ENCODE data around the gene ABCC6.
"Not testable (repeated sequence)": the region's sequence is repeated elsewhere in the genome, so short reads cannot be mapped to it uniquely, and the experiment has no call there.

ABCC6 gene

DNA sequence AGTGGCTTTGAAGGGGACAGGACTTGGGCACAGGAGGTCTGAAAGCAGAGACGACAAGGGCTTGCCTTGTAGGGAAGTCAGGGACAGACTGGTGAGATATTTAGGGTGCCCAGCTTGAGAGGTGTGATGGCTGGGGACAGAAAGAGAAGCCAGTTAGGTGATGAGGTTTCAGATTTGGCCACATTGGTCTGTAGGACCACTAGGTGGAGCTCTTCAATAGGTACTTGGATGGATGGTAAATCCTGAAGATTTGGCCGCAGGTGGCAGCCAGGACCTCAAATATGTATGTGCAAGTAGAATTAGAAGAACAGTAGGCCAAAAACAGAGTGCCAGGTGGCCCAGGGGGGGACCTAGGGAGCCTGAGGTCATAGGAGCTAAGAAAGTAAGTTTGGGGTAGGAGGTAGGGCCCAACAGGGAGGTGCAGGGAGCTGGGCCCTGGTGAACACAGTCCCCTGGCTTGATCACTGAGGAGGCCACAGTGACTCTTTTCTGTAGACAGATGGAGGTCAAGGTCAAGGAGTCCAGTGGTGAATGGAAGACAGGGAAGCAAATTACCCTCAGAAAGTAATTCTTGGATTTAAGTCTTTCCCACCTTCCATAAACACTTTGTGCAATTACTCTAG, 34.1 kb upstream of the ABCC6 start:
- H3K27ac ChIP-seq; H3K4me3 ChIP-seq (ENCODE audit: low read depth, low read length); H3K9me3 ChIP-seq (ENCODE audit: severe bottlenecking); H3K36me3 ChIP-seq; H3K27me3 ChIP-seq (ENCODE audit: insufficient read depth, low read depth, severe bottlenecking): not testable (repeated sequence)
- peak; percentile 33 for TF ChIP-seq CTCF (IDR thresholded peaks at IDR 0.05; ENCODE audit: low read depth, low read length)
- peak; percentile 16 for DNase-seq

DNA sequence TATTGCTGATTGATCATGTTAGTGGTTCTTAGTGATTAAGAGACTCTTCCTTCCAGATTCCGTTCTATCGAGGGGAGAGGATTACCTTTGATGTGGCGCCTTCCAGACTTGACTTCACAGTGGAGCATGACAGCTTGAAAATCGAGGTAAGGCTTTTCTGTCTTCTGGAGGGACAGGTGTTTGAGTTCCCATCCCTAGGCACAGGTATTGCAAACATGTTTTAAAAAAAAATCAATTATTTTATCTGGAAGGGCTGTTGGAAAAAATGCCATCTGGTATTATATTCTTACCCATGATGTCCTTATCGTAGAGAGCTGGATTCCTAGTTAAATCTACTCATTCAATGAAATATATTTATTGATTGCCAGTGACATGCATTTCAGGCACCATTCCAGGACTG, 29.1 kb upstream of the ABCC6 start:
- H3K27ac ChIP-seq; H3K36me3 ChIP-seq; H3K27me3 ChIP-seq (ENCODE audit: insufficient read depth, low read depth, severe bottlenecking); DNase-seq; H3K4me3 ChIP-seq (ENCODE audit: low read depth, low read length); H3K9me3 ChIP-seq (ENCODE audit: severe bottlenecking): not testable (repeated sequence)

DNA sequence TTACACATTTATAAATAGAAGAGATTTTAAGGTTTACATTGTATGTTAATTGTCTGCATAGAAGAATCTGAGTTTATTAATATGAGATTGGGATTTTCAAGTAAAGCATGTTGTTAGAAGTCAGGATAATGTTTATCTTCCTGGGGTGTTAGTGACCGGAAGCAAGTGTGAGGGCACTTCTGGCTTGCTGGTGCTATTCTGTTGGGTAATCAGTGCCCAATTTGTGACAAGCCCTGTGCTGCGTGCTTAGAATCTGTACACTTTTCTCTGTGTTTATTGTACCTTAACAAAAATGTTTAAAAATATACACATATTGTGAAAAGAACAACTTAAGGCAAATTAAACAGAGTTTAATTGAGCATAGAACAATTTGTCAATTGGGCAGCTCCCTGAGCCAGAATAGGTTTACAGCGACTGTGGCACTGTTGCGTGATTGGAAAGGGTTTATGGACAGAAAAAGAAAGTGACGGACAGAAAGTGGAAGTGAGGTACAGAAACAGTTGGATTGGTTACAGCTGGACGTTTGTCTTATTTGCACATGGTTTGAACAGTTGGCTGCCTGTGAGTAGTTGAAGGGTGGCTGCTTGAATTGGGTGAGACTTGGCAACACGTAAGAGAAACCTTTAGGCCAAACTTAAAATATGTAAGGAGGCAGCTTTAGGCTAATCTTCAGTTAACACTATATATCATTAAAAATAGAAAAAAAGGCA, 26.5 kb upstream of the ABCC6 start:
- H3K36me3 ChIP-seq; H3K27me3 ChIP-seq (ENCODE audit: insufficient read depth, low read depth, severe bottlenecking); H3K27ac ChIP-seq; H3K9me3 ChIP-seq (ENCODE audit: severe bottlenecking); DNase-seq; H3K4me3 ChIP-seq (ENCODE audit: low read depth, low read length): not testable (repeated sequence)

DNA sequence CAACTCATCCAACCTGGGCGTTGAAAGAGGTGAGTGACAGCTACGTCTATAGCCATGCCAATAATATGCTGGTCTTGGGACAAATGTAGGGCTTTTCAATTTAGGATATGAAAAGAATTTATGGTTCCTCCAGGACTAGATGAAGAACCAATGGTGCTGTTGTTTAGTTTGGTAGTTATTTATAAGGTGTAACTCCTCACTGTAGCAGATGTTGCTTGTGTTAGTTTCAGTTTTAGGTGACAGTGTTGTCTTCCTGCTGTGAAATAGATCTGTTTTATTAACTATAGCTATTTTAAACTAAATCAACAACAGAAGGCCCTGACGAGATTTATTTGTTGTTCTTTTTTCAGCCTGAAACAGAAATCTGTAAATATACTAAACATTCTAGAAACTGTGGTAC, 24.1 kb upstream of the ABCC6 start:
- H3K36me3 ChIP-seq; DNase-seq; H3K27ac ChIP-seq; H3K27me3 ChIP-seq (ENCODE audit: insufficient read depth, low read depth, severe bottlenecking); H3K9me3 ChIP-seq (ENCODE audit: severe bottlenecking); H3K4me3 ChIP-seq (ENCODE audit: low read depth, low read length): not testable (repeated sequence)

GRCh38 chr16:16246578-16247262, 23.4 kb upstream of the ABCC6 start:
- not testable (repeated sequence) for H3K4me3 ChIP-seq (ENCODE audit: low read depth, low read length); H3K27me3 ChIP-seq (ENCODE audit: insufficient read depth, low read depth, severe bottlenecking); H3K27ac ChIP-seq; H3K9me3 ChIP-seq (ENCODE audit: severe bottlenecking); H3K36me3 ChIP-seq; DNase-seq

DNA sequence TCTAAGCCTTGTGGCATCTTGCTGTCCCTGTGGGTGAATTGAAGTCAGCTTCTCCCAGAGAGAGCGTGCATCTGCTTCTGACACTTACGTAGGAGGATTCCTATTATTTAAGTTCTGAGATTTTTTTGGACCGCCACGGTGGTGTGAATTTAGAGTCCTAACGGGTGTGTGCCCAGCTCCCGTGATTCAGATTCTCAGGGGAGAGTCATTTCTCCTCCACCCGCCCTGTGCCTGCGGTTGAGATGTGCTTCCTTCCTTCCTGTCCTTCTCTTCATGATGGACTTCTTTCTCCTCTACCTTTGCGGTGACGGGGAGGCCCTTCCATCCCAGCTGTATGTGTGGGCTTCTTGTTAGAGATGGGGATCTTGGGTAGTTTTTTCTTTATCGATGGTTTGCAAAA, 20.6 kb upstream of the ABCC6 start:
- not testable (repeated sequence) for H3K27me3 ChIP-seq (ENCODE audit: insufficient read depth, low read depth, severe bottlenecking); H3K27ac ChIP-seq; H3K4me3 ChIP-seq (ENCODE audit: low read depth, low read length); H3K9me3 ChIP-seq (ENCODE audit: severe bottlenecking); DNase-seq; H3K36me3 ChIP-seq

GRCh38 chr16:16240667-16241066, 17.4 kb upstream of the ABCC6 start:
- H3K9me3 ChIP-seq (ENCODE audit: severe bottlenecking); H3K27ac ChIP-seq; H3K36me3 ChIP-seq; H3K27me3 ChIP-seq (ENCODE audit: insufficient read depth, low read depth, severe bottlenecking); H3K4me3 ChIP-seq (ENCODE audit: low read depth, low read length); DNase-seq: not testable (repeated sequence)

DNA sequence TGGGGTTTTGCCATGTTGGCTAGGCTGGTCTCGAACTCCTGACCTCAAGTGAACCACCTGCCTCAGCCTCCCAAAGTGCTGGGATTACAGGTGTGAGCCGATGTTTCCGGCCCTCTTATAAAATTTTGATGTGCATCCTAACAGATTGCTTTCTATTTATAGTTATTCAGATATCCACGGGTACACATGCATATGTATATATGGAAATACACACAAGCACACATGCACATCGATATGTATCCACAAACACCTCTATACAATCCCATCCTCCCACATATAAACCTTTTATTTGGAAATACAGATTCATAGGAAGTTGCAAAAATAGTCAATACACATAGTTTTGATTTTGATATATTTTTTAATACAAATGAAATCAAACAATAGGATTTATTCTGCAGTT, 14.4 kb upstream of the ABCC6 start:
- H3K27ac ChIP-seq; H3K9me3 ChIP-seq (ENCODE audit: severe bottlenecking); H3K36me3 ChIP-seq; DNase-seq; H3K4me3 ChIP-seq (ENCODE audit: low read depth, low read length); H3K27me3 ChIP-seq (ENCODE audit: insufficient read depth, low read depth, severe bottlenecking): not testable (repeated sequence)

- H3K9me3 ChIP-seq (ENCODE audit: severe bottlenecking); H3K27me3 ChIP-seq (ENCODE audit: insufficient read depth, low read depth, severe bottlenecking); H3K4me3 ChIP-seq (ENCODE audit: low read depth, low read length); DNase-seq; H3K36me3 ChIP-seq; H3K27ac ChIP-seq: not testable (repeated sequence)
These were observed 13.8 kb upstream of the ABCC6 start for GRCh38 chr16:16237071-16237470.

DNA sequence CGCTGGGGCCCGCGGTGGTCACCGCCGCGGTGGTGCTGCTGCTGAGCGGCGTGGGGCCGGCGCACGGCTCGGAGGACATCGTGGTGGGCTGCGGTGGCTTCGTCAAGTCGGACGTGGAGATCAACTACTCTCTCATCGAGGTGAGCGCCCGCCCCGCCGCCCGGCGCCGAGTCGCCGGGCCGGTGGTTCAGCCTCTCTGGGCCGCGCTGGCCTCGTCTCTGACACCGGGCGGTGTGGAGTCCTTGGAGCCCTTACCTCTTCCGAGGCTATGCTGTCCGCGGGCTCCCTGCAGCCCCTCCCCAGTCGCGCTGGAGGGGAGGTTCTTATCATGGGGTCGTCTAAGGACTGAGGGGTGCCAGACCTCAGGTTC, 9.4 kb upstream of the ABCC6 start:
- not testable (repeated sequence) for H3K4me3 ChIP-seq (ENCODE audit: low read depth, low read length); H3K27ac ChIP-seq; H3K27me3 ChIP-seq (ENCODE audit: insufficient read depth, low read depth, severe bottlenecking); DNase-seq; H3K36me3 ChIP-seq; H3K9me3 ChIP-seq (ENCODE audit: severe bottlenecking)

DNA sequence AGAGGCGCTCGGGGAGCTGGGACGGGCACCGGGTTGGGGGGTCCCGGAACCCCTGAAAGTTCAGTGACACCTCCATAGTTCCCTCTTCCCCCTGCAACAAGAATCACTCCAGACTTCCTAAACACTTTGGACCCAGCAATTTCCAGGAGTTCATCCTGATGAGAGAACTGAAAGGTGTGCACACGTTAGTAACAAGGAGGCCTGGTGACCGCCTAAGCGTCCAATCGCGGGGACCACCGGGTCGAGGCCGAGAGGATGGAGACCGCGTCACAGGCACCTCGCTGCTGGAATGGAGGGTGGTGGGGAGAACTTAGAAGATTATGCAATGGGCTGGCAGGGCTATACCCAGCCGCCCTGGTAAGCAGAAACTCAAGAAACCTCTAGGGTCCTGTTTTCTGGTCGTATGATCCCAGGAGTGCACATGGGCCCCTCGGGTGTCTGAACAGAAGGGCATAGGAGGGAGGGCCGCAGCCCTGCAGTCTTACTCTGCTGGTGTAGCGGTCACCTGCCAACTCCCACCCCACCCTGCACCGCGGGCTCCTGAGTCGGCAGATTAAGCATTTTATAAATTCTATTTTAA, 458 bp upstream of the ABCC6 start:
- not testable (repeated sequence) for H3K4me3 ChIP-seq (ENCODE audit: low read depth, low read length); H3K27me3 ChIP-seq (ENCODE audit: insufficient read depth, low read depth, severe bottlenecking); DNase-seq; H3K9me3 ChIP-seq (ENCODE audit: severe bottlenecking); H3K27ac ChIP-seq; H3K36me3 ChIP-seq

GRCh38 chr16:16221382-16221781, 1.9 kb downstream of the ABCC6 start:
- not testable (repeated sequence) for H3K4me3 ChIP-seq (ENCODE audit: low read depth, low read length); DNase-seq; H3K9me3 ChIP-seq (ENCODE audit: severe bottlenecking); H3K36me3 ChIP-seq; H3K27ac ChIP-seq; H3K27me3 ChIP-seq (ENCODE audit: insufficient read depth, low read depth, severe bottlenecking)

GRCh38 chr16:16220449-16220848, 2.8 kb downstream of the ABCC6 start:
- not testable (repeated sequence) for H3K27me3 ChIP-seq (ENCODE audit: insufficient read depth, low read depth, severe bottlenecking); DNase-seq; H3K27ac ChIP-seq; H3K4me3 ChIP-seq (ENCODE audit: low read depth, low read length); H3K9me3 ChIP-seq (ENCODE audit: severe bottlenecking); H3K36me3 ChIP-seq
